GM19328 (cell line): Measurements from ENCODE around the gene GRB7.
"Not testable (repeated sequence)": the region's sequence is repeated elsewhere in the genome, so short reads cannot be mapped to it uniquely, and the experiment has no call there.

ENCODE experiments used
- ATAC-seq: cut with Tn5 transposase; IDR thresholded peaks from one replicate; pipeline ENCODE4 v1.9.1; 2021; ENCODE audit warnings: mild to moderate bottlenecking, moderate library complexity; ENCODE audit not compliant: unreplicated experiment

Gene GRB7

DNA sequence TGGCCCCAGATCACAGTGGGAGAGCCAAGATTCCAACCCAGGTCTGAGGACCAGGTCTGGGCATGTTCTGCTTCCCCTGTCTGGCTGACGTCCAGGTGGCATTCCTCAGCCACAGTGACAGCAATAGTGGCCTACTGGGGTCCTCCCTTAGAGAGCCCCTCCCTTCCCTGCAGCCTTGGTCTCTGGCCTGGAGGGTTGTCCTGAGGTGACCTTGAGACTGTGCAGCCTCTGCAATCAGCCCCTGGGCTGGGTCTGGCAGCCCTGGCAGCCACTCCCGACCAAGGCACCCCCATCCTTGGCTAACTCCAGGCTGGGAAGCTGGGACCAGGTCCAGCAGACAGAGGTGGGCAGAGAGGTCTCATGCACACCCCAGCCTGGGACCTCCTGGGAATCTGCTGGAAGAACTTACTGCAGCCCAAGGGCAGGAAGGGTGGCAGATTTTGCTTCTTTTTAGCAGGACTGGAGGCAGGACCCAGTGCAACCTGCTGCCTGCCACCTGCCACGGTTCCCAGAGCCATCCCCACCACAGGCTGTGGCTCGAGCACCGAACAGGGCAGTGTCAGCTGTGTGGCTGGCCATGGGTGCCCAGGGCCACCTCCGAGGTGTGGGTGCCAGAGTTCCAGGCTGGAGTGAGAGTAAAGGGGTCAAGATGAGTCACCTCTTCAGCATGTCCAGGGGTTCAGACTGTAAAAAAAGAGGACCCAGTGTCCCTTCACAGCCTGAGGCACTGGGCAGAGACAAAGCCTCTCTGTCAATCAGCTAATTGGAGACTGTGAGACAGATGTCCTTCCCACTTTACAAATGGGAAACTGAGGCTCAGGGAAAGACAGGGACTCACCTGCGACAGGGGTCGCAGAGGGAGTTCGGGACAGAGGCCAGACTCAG lies 12.6 kb downstream of the GRB7 start:
- ATAC-seq: no peak

DNA sequence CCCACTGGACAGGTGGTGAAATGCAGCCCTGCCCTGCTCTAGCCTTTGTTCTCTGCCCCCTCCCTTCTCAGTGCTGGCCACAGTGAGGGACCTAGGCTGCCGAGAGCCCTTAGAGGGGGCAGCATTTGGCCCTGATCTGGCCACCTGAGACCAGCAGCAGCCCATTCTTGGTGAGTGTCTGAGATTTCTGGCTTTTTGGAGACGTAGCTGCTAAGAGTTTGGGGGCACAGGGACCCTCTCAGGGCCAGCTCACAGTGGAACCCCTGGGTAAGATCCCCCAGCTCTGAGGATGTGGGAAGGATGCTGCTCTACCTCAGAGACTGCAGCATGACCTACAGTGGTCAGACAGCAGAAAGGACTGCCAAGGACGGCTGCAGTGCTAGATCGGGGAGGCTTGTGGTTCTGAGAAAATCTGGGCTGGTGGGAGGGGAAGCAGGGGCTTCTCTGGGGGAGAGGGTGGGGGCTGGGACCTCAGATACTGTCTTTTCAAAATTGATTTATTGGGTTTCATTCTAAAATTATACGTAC lies 13.3 kb downstream of the GRB7 start:
- ATAC-seq: no peak

DNA sequence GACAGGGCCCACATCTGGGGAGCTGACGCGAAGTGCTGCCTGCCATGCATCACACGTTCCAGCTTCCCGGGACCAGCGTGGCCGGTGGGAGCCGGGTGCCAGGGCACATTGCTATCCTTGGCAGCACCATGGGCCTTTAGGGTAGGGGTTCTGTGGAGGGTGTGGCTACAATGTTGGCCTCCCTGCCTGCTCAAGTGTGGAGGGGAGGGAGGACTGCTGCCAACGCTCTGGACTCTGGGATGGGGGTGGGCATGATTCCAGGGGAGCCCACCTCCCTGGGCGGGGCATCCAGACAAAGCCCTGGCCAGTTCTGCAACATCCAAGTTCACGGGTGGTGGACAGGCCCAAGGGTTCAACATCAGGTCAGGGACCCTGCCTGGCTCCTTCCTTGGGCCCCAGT lies 13.9 kb downstream of the GRB7 start:
- ATAC-seq: no peak

DNA sequence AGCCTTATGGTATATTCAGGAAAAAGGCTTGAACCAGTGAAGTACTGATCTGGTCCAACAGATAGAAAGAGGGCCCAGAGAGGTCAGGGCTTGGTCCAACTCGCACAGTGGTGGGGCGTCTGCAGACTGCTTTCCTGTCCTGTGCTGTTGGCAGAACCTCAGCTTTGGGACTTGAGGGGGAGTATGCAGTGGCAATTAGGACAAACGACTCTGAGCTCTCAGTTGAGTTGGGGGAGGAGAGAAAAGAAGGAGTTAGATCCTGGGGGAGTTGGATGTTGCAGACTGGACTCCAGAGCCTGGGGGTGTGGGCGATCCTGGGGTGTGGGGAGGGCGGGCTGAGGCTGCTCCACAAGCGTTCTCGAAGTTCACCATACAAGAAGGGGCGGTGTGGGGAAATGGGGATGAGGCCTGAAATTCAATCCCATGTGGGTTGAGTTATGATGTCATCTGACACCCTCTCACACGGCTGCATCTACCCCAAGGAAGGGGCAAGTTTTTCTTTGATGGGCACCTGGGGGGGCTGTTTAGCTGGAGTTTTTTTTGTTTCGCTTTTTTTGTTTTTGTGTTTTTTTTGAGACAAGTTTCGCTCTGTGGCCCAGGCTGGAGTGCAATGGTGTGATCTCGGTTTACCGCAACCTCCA lies 14.6 kb downstream of the GRB7 start:
- ATAC-seq: no peak

DNA sequence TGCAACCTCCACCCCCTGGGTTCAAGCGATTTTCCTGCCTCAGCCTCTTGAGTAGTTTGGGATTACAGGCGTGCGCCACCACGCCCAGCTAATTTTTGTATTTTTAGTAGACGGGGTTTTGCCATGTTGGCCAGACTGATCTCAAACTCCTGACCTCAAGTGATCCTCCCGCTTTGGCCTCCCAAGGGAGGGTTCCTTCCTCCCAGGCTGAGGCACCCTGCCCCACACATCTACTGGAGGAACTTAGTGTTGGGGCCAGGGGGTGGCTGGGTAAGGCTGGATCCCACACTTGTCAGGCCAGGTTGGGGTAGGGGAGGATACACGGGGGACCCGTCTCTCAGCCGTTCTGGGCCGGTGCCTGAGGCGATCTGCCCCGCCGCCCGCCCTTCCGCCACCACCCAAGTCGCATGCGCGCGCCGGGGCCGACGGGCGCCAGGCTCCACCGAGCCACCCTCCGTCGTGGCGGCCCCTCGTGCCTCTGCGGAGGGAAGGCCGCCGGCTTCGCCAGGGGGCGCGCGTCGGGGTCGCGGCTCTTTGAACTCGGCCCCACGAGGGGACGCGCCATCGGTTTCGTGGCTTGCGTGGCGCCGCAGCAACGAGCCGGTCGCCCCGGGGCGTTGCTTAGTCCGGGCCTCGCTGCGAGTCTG lies 15.9 kb downstream of the GRB7 start:
- ATAC-seq: peak; percentile 21

DNA sequence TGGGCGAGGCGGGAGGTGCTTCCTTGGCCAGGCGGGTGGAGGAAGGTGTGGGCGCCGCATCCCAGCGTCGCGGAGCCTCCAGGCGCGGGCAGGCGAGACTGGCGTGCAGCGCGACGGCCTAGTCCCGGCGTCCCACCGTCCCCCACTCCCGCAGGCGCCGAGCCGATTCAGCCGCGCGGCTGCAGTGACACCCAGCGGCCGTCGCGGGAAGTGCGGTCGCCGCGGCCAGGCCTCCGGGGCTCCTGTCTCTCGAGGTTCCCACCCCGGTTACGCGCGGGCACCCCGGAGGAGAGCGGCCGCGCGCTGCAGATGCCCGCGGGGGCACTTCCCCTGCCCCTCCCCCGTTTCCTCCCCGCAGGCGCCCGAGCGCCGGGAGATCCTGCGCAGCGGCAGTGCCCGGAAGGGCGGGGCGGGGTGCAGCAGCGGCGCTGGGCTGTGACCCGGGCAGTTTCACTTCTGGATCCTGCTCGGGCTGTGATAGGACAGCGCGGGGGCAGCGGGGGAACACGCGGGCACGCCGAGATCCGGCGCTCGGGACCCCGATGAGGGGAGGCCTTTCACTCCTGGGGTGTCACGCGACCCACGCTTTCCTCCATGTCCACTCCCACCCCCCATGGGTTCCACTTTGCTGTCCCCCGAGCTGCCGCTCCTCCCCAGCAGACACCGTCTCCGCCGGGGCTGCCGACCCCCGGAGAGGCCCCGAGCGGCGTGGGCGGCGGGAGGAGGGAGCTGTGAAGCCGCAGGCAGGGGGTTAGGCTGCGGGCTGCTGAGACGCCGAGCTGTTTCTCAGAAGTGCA lies 16.6 kb downstream of the GRB7 start:
- peak; percentile 64 for ATAC-seq

DNA sequence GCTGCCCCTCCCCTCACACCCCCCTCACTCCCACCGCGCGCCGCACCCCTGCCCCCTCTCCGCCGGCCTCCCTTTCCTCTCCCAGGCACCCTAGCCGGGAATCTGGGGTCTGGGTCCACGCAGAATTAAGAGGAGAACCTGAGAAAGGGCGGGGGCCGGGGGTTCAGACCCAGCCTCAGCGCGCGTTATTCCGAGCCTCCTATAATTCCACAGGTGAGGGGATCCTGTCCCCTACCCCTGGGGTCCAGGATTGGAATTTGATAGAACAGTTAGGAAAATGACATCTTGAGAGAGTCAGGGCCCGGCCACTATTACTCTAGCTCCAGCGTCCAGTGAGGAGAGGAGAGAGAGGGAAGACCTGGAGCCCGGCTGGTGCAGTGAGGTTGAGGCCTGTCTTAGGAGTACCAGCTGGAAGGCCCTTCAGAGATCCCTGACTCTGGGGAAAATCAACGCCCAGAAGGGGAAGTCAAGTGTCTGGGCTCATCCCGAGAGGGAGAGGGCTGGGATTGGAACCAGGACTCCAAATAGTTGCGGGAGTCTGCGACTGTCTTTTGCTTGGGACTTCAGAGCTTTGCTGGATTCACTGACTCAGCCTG lies 17.3 kb downstream of the GRB7 start:
- ATAC-seq: no peak

DNA sequence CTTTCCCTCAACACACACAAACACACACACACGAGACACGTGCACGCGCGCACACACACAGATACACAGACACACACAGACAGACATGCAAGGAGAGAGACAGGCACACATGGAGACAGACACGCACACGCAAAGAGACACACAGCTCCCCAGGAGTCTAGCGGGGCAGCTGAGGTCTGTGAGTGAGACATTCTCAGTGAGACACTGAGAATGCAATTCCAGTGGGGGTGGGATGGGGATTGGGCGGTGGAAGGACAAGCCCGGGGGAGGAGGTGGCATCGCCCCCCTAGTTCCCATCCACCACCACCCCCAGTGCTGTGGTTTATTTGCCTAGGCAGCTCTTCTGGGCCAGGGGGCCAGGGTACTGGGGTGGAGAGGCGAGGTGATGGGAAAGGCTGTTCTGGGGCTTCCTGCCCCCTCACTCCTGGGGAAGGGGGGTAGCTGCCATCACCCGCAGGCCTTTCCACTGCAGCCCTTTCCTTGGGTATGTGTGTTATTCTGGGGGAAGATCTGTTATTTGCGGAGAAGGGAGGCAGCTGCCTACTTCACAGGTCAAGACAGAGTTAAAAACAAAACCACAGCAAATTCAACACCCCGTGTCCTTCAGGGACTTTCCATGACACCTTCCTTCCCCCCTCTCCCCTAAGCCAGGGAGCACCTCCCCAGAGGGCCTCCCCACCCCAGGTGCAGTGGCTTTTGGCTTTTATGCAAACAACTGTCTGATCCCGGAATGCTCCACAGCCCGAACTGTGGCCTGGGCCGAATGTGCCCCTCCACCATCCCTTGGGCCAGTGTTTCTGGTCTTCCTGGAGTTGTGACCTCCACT lies 18.0 kb downstream of the GRB7 start:
- ATAC-seq: no peak

DNA sequence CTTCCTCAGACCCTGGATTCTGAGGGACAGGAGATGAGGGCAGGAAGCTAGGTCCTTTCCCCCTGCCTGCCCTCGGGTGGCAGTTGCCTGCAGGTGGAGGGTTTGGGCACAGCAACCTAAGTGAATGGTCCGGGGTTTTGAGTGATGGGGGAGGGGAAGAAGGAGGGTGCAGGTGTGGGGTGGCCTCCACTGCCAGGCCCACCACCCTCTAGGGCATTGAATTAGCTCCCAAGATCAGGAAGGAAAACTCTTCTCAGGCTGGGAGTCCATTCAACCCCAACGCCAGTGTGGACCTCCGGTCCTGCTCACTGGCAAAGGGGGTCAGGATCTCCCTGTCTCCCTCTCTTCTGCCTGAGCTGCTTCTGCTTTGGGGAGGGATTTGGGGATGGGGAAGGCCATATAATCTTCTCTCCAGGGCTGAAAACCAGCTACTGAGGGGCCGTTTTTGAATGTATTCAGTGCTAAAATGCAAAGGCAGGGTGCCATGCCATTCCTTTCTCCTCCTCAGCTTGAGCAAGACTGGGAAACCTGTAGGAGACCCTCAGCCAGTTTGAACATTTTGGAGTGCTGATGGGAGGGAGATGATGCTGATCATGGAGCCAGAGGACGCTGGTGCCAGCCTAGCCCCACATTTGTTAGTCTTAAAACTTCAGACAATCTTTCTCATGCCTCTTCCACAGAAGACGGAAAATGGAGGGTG lies 18.8 kb downstream of the GRB7 start:
- no peak for ATAC-seq

DNA sequence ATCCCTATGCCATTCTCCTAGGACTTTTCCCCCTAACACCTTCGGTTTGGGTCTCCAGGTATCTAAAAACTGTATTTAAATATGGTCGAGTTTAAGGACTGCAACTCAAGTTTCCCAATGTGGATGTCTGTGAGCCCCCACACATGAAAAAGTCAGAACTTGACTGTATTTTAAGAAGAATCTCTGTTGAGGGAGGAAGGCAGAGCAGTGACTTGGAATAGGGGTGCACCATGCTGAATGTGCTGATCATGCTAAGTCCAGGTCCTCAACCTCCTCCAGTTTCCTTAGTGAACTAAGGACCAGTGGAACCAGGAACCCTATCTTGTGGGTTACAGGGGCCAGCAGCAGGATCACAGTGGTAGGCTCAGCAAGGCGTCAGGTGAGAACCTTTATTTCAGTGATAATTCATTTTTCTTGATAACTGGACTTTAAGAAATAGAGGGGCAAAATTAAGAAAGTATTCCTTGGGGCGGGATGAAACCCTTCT lies 19.5 kb downstream of the GRB7 start:
- ATAC-seq: no peak

DNA sequence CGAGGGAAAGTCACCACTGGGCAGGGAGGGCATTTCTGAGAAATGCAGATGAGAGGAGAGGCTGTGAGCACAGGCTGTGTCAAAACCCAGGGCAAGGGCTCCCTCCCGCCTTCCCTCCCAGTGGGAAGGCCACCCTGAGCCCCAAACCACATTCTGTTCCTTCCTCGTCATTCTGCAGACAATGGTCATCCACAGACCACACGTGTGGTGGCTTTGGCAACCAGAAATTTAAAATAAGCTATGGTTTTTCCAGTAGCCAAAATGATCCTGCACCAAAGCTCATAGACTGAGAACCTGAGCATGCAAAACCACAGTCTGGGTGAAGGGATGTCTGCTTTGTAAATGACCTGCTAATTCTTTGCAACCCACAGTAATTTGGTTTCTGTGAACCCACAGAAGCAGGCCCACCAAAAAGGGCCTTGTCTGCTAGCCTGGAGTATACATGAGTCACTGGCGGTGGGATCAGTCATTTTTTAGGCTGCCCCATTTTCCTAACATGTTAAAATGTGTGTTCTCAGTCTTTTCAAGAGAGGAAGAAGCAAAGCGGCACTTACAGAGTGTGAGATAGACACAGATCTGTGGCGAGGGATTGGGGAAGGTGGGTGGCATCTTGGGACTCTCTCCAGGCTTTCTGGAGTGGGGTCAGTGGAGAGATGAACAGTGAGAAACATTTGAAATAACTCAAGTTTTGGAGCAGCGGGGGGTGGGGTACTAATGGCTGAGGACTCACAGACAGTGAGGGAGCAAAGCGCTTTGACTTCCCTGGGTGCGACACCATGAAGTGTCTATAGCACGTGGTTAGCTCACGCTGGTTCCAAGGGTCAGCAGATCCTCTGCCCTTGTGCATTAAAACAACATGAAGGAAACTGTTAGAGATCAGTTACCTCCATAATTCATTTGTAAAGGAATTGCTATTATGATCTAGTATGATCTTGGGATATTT lies 20.5 kb downstream of the GRB7 start:
- no peak for ATAC-seq

DNA sequence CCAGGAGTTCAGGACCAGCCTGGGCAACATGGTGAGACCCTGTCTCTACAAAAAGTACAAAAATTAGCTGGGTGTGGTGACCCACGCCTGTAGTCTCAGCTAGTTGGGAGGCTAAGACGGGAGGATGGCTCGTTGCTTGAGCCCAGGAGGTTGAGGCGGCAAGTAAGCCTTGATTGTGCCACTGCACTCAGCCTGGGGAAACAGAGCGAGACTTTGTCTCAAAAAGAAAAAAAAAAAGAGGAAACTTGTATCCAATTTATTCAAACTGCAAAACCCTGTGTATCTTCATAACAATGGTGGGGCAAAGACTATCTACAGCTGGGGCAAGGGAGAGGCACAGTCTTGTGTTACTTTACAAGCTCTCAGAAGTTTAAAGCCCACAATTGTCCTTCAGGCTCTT lies 21.5 kb downstream of the GRB7 start:
- no peak for ATAC-seq

DNA sequence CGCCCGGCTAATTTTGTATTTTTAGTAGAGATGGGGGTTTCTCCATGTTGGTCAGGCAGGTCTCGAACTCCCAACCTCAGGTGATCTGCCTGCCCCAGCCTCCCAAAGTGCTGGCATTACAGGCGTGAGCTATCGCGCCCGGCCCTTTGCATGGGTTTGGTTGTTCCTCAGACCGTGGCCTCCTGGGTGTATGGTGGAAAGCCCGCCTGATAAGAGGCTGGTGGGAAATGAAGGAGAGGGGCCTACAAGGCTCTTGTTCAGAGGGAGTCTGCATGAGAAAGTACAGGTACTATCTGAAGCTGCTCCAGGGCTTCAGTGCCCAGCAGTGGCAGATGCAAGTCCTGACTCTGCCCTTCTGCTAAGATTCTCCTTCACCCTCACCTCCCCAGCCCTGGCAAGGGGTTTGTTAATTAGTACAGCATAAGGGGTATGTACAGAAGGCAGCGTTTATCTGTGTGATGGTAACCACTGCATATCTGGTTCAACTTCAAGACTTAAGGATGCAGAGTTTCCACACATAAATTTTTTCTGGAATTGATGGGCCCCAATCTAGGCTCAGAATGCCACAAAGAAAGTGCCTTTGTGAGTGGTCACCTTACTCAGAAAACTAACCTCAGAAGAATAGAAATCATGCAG lies 24.2 kb downstream of the GRB7 start:
- ATAC-seq: no peak

DNA sequence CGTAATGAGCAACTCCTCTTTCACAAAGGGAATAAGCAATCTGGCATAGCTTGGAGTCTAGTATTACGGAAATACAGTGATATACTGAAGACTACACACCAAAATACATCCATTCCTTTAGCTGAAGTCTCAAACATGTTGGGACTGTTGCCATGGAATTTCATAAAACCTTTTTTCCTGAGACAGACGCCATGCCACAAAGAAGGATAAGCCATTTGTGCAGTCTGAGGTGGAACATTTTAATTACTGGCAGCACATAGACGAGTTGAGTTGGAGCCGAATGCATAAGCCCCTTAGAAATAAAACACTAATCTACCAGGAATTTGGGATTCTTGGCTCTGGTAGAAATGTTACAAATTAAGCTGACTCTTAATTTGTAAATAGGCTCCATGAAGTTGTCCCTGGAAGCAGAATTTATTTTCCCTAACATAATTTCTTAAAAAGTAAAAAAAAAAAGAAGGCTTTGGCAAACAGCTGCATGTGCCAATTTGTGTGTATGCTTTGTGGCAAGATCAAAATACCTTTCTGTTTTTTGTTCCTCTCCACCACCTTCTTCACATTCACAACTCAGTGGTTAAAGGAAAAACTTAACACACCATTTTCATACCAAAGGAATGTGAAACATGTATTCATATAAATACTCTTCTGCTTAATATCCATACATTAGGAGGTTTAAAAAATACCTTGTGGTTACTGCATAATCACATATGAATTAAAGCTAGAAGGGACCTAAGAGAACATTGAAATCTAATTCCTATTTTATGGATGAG lies 25.5 kb downstream of the GRB7 start:
- ATAC-seq: no peak

DNA sequence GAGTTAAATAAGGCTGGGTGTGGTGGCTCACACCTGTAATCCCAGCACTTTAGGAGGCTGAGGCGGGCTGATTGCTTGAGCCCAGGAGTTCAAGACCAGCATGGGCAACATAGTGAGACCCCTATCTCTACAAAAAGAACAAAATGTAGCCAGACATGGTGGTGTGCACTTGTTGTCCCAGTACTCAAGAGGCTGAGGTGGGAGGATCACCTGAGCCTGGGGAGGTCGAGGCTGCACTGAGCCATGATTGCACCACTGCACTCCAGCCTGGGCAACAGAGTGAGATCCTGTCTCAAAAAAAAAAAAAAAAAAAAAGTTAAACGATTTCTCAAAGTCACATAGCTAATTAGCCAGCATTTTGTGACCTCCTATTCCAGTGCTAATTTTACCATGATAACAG lies 26.4 kb downstream of the GRB7 start:
- not testable (repeated sequence) for ATAC-seq

DNA sequence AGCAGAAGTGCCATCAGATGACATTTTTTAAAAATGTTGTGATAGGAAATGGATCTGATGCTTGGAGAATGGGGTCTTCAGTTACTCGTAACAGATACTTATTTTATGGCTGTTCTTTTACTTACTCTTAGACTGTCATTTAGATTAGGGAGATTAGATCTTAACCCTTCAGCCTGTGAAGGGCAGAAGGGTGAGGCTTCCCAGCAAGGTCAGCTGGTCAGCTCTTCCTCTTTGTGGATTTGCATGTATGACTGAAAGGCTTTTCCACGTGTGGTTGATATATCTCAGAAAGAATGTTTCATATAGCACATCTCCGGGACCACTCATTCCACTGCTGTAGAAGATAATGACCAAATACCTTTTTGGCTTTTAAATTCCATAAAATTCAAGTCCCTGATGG lies 27.4 kb downstream of the GRB7 start:
- ATAC-seq: no peak

DNA sequence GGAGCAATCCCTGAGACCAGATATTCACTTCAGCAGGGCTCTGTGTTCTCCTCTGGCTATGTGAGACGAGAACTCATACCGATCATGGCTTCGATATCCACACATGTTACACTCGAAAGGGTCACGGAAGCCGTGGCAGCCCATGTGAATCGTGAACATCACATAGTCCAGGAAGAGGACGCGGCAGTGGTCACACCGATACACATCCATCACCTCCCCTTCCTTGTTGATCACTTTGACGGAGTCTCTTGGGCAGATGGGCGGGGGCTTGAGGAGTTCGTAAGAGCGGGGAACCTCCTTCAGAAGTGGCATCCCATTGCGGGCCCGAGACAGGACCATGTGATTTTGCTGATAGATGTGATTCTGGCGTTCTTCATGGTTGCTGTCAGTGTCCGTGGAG lies 28.0 kb downstream of the GRB7 start:
- no peak for ATAC-seq
